Left lung (tissue), 10 donors: Measurements from ENCODE around the gene TMEM52. TPM values are rescaled to one million over a fixed set of nuclear protein-coding genes. Genes with fewer than 3 reads are reported as not detected.

ENCODE experiments used
- ATAC-seq: fragments of 200-7000 bp; cut with Tn5 transposase; one replicate; pipeline ENCODE4 v1.9.1; 2020; ENCODE audit warnings: moderate library complexity
- DNase-seq, 4 donors: peaks; one replicate each; pipeline ENCODE4 v3.0.0-alpha.2; 2013 to 2020
- H3K27ac ChIP-seq, 2 donors: fragments of 200-600 bp; sonication (generic) in 1 of 2; one replicate each; pipeline versions ENCODE4 v1.5.0 to v1.8.0; 2020 to 2021
- H3K27me3 ChIP-seq, 2 donors: fragments of 200-600 bp; sonication (generic) in 1 of 2; one replicate each; pipeline versions ENCODE4 v1.5.0 to v1.8.0; 2020 to 2021
- H3K36me3 ChIP-seq, 2 donors: fragments of 200-600 bp; sonication (generic) in 1 of 2; one replicate each; pipeline versions ENCODE4 v1.5.0 to v1.8.0; 2020 to 2021
- H3K4me1 ChIP-seq, 2 donors: fragments of 200-600 bp; one replicate each; pipeline ENCODE4 v1.8.0; 2021
- H3K4me3 ChIP-seq, 2 donors: fragments of 200-600 bp; sonication (generic) in 1 of 2; one replicate each; pipeline versions ENCODE4 v1.5.0 to v1.8.0; 2020 to 2021; ENCODE audit warnings: mild to moderate bottlenecking in 1 of 2
- H3K9me3 ChIP-seq, 2 donors: fragments of 200-600 bp; sonication (generic) in 1 of 2; one replicate each; pipeline versions ENCODE4 v1.5.0 to v1.8.0; 2020 to 2021
- CTCF ChIP-seq, 2 donors: fragments of 200-600 bp; sonication (generic) in 1 of 2; IDR thresholded peaks; one replicate each; pipeline versions ENCODE4 v1.5.0 to v1.8.0; 2021; ENCODE audit warnings: antibody characterized with exemption in 2 of 2
- intact Hi-C, 2 donors: fragments of 100-400 bp; cut with DNase I; formaldehyde crosslinking; loops; one replicate each; pipeline versions ENCODE4 v1.11.2 to v1.14.2; 2022
- polyA plus RNA-seq, 6 donors: library from polyadenylated mRNA; unstranded; fragments of 120-200 nt; gene quantifications; one replicate each; pipeline ENCODE4 v1.2.1, GENCODE V29; 2013; ENCODE audit not compliant: insufficient read length in 6 of 6
- total RNA-seq, 2 donors: library from RNA; stranded (reverse); fragmentation: NEBNext Ultra II Directional; extraction: Animal tissue kit (Norgen Biotek cat#: 25700); gene quantifications; one replicate each; pipeline ENCODE4 v1.2.1, GENCODE V29; 2021
- donor health status: DM: no; HTN: yes; CAD: no.
- donor health status: DM: no; HTN: no; CAD: no.

Gene TMEM52
- total and polyA plus RNA-seq, 8 donors = 1.2 to 4.1 (median 2.2) TPM

- H3K9me3 ChIP-seq = no peaks in the 10 kb centered on the region
- TF ChIP-seq CTCF (IDR thresholded peaks at IDR 0.05) = no peak
- intact Hi-C loops = no loop called here
- H3K36me3 ChIP-seq = no peaks in the 10 kb centered on the region
- peak in 1 of 4 donors; percentile 59 for DNase-seq
- no peak overlapping the region for H3K4me3 ChIP-seq
- peaks cover 0 to 13% of the 10 kb centered on the region in 2 donors for H3K27me3 ChIP-seq
- ATAC-seq = no peak
- no peak overlapping the region for H3K27ac ChIP-seq
- peaks cover 9 to 25% of the 10 kb centered on the region in 2 donors for H3K4me1 ChIP-seq
Measured at GRCh38 chr1:1893997-1894353, 25.1 kb downstream of the TMEM52 start.

GRCh38 chr1:1893291-1893985 lies 25.6 kb downstream of the TMEM52 start:
- Histone ChIP-seq H3K4me1 (peaks cover 14 to 30% of the 10 kb centered on the region in 2 donors), H3K27me3 (peaks cover 0 to 13% of the 10 kb centered on the region in 2 donors), H3K4me3 (no peak overlapping the region), H3K36me3 (no peaks in the 10 kb centered on the region), H3K27ac (no peak overlapping the region), H3K9me3 (no peaks in the 10 kb centered on the region)
- TF ChIP-seq CTCF (IDR thresholded peaks at IDR 0.05) = no peak
- ATAC-seq = no peak
- intact Hi-C loops = no loop called here
- DNase-seq = peak in 1 of 4 donors; percentile 52

- DNase-seq (no peak), ATAC-seq (no peak)
- intact Hi-C loops = no loop called here
- Histone ChIP-seq H3K27me3 (peaks cover 0 to 13% of the 10 kb centered on the region in 2 donors), H3K9me3 (no peaks in the 10 kb centered on the region), H3K36me3 (no peaks in the 10 kb centered on the region), H3K4me1 (peaks cover 21 to 37% of the 10 kb centered on the region in 2 donors), H3K27ac (no peak overlapping the region), H3K4me3 (no peak overlapping the region)
- TF ChIP-seq CTCF (IDR thresholded peaks at IDR 0.05) = no peak
Measured at GRCh38 chr1:1892763-1893120, 26.3 kb downstream of the TMEM52 start.

GRCh38 chr1:1892079-1892762 lies 26.9 kb downstream of the TMEM52 start:
- Histone ChIP-seq H3K4me3 (peak overlapping the region; percentile 75 to 93), H3K27me3 (peaks cover 0 to 13% of the 10 kb centered on the region in 2 donors), H3K27ac (peak overlapping the region; percentile 87 to 97), H3K36me3 (no peaks in the 10 kb centered on the region), H3K9me3 (no peaks in the 10 kb centered on the region), H3K4me1 (peaks cover 26 to 42% of the 10 kb centered on the region in 2 donors)
- DNase-seq = no peak
- intact Hi-C loops = no loop called here
- peak; percentile 0 for ATAC-seq
- TF ChIP-seq CTCF (IDR thresholded peaks at IDR 0.05) = no peak

GRCh38 chr1:1891349-1892078 lies 27.6 kb downstream of the TMEM52 start:
- no peak for TF ChIP-seq CTCF (IDR thresholded peaks at IDR 0.05)
- Histone ChIP-seq H3K36me3 (no peaks in the 10 kb centered on the region), H3K9me3 (no peaks in the 10 kb centered on the region), H3K27me3 (peaks cover 0 to 13% of the 10 kb centered on the region in 2 donors), H3K27ac (peak overlapping the region; percentile 87 to 97), H3K4me3 (peak overlapping the region; percentile 75 to 93), H3K4me1 (peaks cover 30 to 49% of the 10 kb centered on the region in 2 donors)
- intact Hi-C loops = no loop called here
- peak; percentile 42 to 92 (median 77) for DNase-seq
- ATAC-seq = peak; percentile 80
